Fibroblast of lung (primary cell): Measurements from ENCODE around the gene KIAA0586. TPM values are rescaled to one million over a fixed set of nuclear protein-coding genes. Genes with fewer than 3 reads are reported as not detected.

Source experiments
- DNase-seq, 2 donors: peaks; one replicate each; pipeline versions ENCODE4 v3.0.0 to v3.0.0-alpha.2; 2010; ENCODE audit warnings: low read depth in 2 of 2
- H2AFZ ChIP-seq: 2 replicates; pipeline ENCODE4 v1.5.1; 2012; ENCODE audit warnings: low read length, control low read depth, inconsistent platforms
- H3K27ac ChIP-seq: 2 replicates; pipeline ENCODE4 v1.5.1; 2011; ENCODE audit warnings: low read length, control low read depth; ENCODE audit not compliant: insufficient read depth
- H3K27me3 ChIP-seq: 2 replicates; pipeline ENCODE4 v1.5.1; 2011; ENCODE audit warnings: mild to moderate bottlenecking, low read length; ENCODE audit not compliant: control insufficient read depth, insufficient read depth
- H3K36me3 ChIP-seq: 2 replicates; pipeline ENCODE4 v1.5.1; 2011; ENCODE audit warnings: low read length; ENCODE audit not compliant: control insufficient read depth, insufficient read depth
- H3K4me1 ChIP-seq: 2 replicates; pipeline ENCODE4 v1.5.1; 2011; ENCODE audit warnings: low read length; ENCODE audit not compliant: control insufficient read depth, insufficient read depth; ENCODE audit errors: extremely low read depth
- H3K4me2 ChIP-seq: 2 replicates; pipeline ENCODE4 v1.5.1; 2011; ENCODE audit warnings: low read length, control low read depth; ENCODE audit not compliant: insufficient read depth; ENCODE audit errors: extremely low read depth
- H3K4me3 ChIP-seq, 4 experiments: fragments of 200-600 bp in 1 of 4; sonication (generic) in 1 of 4; replicated peaks in 1 of 4; 2 replicates each; pipeline ENCODE4 v1.5.1; 2011 to 2016; ENCODE audit warnings: low read length in 4 of 4, low read depth in 3 of 4, mild to moderate bottlenecking in 3 of 4, control low read depth in 2 of 4, inconsistent platforms in 1 of 4, mixed read lengths in 1 of 4; ENCODE audit not compliant: insufficient read depth in 1 of 4; ENCODE audit errors: control extremely low read depth in 1 of 4
- H3K79me2 ChIP-seq: 2 replicates; pipeline ENCODE4 v1.5.1; 2012; ENCODE audit warnings: mild to moderate bottlenecking, low read length, inconsistent platforms; ENCODE audit not compliant: control insufficient read depth, insufficient read depth
- H3K9ac ChIP-seq: 2 replicates; pipeline ENCODE4 v1.5.1; 2011; ENCODE audit warnings: mild to moderate bottlenecking, low read length, control low read depth; ENCODE audit not compliant: insufficient read depth
- H3K9me3 ChIP-seq: 2 replicates; pipeline ENCODE4 v1.5.1; 2012; ENCODE audit warnings: low read depth, low read length; ENCODE audit not compliant: control insufficient read depth, insufficient read depth
- H4K20me1 ChIP-seq: 2 replicates; pipeline ENCODE4 v1.5.1; 2011; ENCODE audit warnings: low read length; ENCODE audit not compliant: control insufficient read depth, insufficient read depth; ENCODE audit errors: extremely low read depth
- CTCF ChIP-seq, 2 donors: IDR thresholded peaks in 1 of 2; conservative IDR thresholded peaks in 1 of 2; 1 replicate in 1 of 2; 2 replicates in 1 of 2; pipeline ENCODE4 v1.5.1; 2011 to 2012; ENCODE audit warnings: low read length in 2 of 2, control low read depth in 1 of 2, inconsistent platforms in 1 of 2, low read depth in 1 of 2, mild to moderate bottlenecking in 1 of 2
- EZH2 ChIP-seq: IDR thresholded peaks from 2 replicates; pipeline ENCODE4 v1.5.1; 2012; ENCODE audit warnings: low read length, control low read depth, mild to moderate bottlenecking; ENCODE audit errors: missing control alignments
- polyA plus RNA-seq, 2 donors: library from polyadenylated mRNA; depleted of rRNA in 1 of 2; stranded (reverse) in 1 of 2; unstranded in 1 of 2; fragments of >200 nt; gene quantifications; 2 replicates each; pipeline ENCODE4 v1.2.1, GENCODE V29; 2011 to 2012; ENCODE audit warnings: missing spikeins in 1 of 2
- total RNA-seq: library from RNA; depleted of rRNA; stranded (reverse); fragments of >200 nt; gene quantifications from 2 replicates; pipeline ENCODE4 v1.2.1, GENCODE V29; 2014

The KIAA0586 gene
- total and polyA plus RNA-seq, 2 donors (not counting 1 experiment from before 2014, with no cell fraction given), result 17.8 to 18.9 TPM

- H3K27me3 ChIP-seq, result no peaks in the 10 kb centered on the region
- H3K27ac ChIP-seq, result no peak overlapping the region
- no peaks in the 10 kb centered on the region for H3K79me2 ChIP-seq
- H4K20me1 ChIP-seq, result no peaks in the 10 kb centered on the region
- peaks cover 3% of the 10 kb centered on the region for H3K4me1 ChIP-seq
- H3K9ac ChIP-seq, result no peak overlapping the region
- no peak overlapping the region for H3K4me2 ChIP-seq
- no peaks in the 10 kb centered on the region for H3K36me3 ChIP-seq
- no peaks in the 10 kb centered on the region for H3K9me3 ChIP-seq
- H3K4me3 ChIP-seq, result no peak overlapping the region
- DNase-seq, result no peak
- no peak overlapping the region for H2AFZ ChIP-seq
- TF ChIP-seq EZH2 (no peak), CTCF (conservative IDR thresholded peaks at IDR 0.05 in 1 of 2, IDR thresholded peaks at IDR 0.05 in 1 of 2; ENCODE audit: low read depth in 1 of 2, low read length in 2 of 2) (no peak)
These were observed 28.6 kb upstream of the KIAA0586 start for GRCh38 chr14:58398895-58399294.

- H3K27ac ChIP-seq, result no peak overlapping the region
- no peak overlapping the region for H3K4me3 ChIP-seq
- no peaks in the 10 kb centered on the region for H3K27me3 ChIP-seq
- no peak for DNase-seq
- H4K20me1 ChIP-seq, result no peaks in the 10 kb centered on the region
- no peaks in the 10 kb centered on the region for H3K9me3 ChIP-seq
- H3K4me1 ChIP-seq, result no peaks in the 10 kb centered on the region
- TF ChIP-seq EZH2 (no peak), CTCF (conservative IDR thresholded peaks at IDR 0.05 in 1 of 2, IDR thresholded peaks at IDR 0.05 in 1 of 2; ENCODE audit: low read depth in 1 of 2, low read length in 2 of 2) (no peak)
- no peaks in the 10 kb centered on the region for H3K79me2 ChIP-seq
- no peaks in the 10 kb centered on the region for H3K36me3 ChIP-seq
- H3K9ac ChIP-seq, result no peak overlapping the region
- H2AFZ ChIP-seq, result no peak overlapping the region
- no peak overlapping the region for H3K4me2 ChIP-seq
These were observed 25.9 kb upstream of the KIAA0586 start for GRCh38 chr14:58401587-58401986.

GRCh38 chr14:58408681-58409215 is 18.8 kb upstream of the KIAA0586 start:
- Histone ChIP-seq H3K9me3 (no peaks in the 10 kb centered on the region), H4K20me1 (no peaks in the 10 kb centered on the region), H3K9ac (no peak overlapping the region), H3K4me2 (no peak overlapping the region), H3K36me3 (peaks cover 3% of the 10 kb centered on the region), H3K4me1 (no peaks in the 10 kb centered on the region), H3K79me2 (no peaks in the 10 kb centered on the region), H3K27me3 (no peaks in the 10 kb centered on the region), H3K27ac (no peak overlapping the region), H2AFZ (no peak overlapping the region), H3K4me3 (no peak overlapping the region)
- DNase-seq, result no peak
- TF ChIP-seq CTCF (conservative IDR thresholded peaks at IDR 0.05 in 1 of 2, IDR thresholded peaks at IDR 0.05 in 1 of 2; ENCODE audit: low read depth in 1 of 2, low read length in 2 of 2), result no peak
